Endothelial cell (in vitro differentiated cells): ENCODE results near the gene TMEM170B. TPM values are rescaled to one million over a fixed set of nuclear protein-coding genes. Genes with fewer than 3 reads are reported as not detected.

Experiments used
- DNase-seq: peaks from one replicate; pipeline ENCODE4 v3.0.0; 2021; ENCODE audit warnings: low spot score
- H3K27ac Mint-ChIP-seq: one replicate; pipeline ENCODE4 v1.8.0; 2021; ENCODE audit warnings: mixed read lengths, inconsistent platforms; ENCODE audit not compliant: unreplicated experiment
- H3K27me3 Mint-ChIP-seq: one replicate; pipeline ENCODE4 v1.8.0; 2021; ENCODE audit warnings: mild to moderate bottlenecking, moderate library complexity, mixed read lengths, inconsistent platforms; ENCODE audit not compliant: unreplicated experiment
- H3K36me3 Mint-ChIP-seq: one replicate; pipeline ENCODE4 v1.8.0; 2021; ENCODE audit warnings: mild to moderate bottlenecking, low read depth, mixed read lengths, inconsistent platforms; ENCODE audit not compliant: unreplicated experiment
- H3K4me1 Mint-ChIP-seq: one replicate; pipeline ENCODE4 v1.8.0; 2021; ENCODE audit warnings: mild to moderate bottlenecking, mixed read lengths, inconsistent platforms; ENCODE audit not compliant: unreplicated experiment
- H3K4me3 Mint-ChIP-seq: one replicate; pipeline ENCODE4 v1.8.0; 2021; ENCODE audit warnings: mild to moderate bottlenecking, mixed read lengths, inconsistent platforms; ENCODE audit not compliant: unreplicated experiment
- H3K9me3 Mint-ChIP-seq: one replicate; pipeline ENCODE4 v1.8.0; 2021; ENCODE audit warnings: mixed read lengths, inconsistent platforms; ENCODE audit not compliant: unreplicated experiment
- CTCF ChIP-seq: fragments of 200-600 bp; sonication (generic); IDR thresholded peaks from one replicate; pipeline ENCODE4 v1.5.0; 2021; ENCODE audit warnings: antibody characterized with exemption; ENCODE audit not compliant: unreplicated experiment
- total RNA-seq: library from RNA; stranded (reverse); fragmentation: NEBNext Ultra II Directional; extraction: Animal tissue kit (Norgen Biotek cat#: 25700); gene quantifications from one replicate; pipeline ENCODE4 v1.2.1, GENCODE V29; 2021; ENCODE audit not compliant: unreplicated experiment

Gene TMEM170B
- total RNA-seq, 1 donor from 2014 or later: 5.0 TPM

DNA sequence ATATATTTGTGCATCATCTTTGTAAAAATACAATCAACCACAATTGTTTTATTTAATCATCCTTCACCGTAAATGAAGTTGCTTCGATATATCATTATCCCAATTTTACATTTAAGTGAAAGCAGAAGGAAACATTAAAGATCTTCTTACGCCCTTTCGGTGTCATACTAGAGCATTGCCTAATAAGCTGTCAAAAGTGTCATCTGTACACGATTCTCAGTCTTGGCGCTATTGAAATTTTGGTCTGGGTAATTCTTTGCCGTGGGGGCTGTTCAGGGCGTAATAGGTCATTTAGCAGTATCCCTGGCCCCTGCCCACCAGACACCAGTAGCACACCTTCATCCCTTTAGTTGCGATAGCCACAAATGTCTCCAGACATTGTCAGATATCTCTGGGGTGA, 40.4 kb upstream of the TMEM170B start:
- H3K4me1 Mint-ChIP-seq: peaks cover 5% of the 10 kb centered on the region
- no peak overlapping the region for H3K4me3 Mint-ChIP-seq
- no peak overlapping the region for H3K27ac Mint-ChIP-seq
- no peaks in the 10 kb centered on the region for H3K36me3 Mint-ChIP-seq
- no peak for DNase-seq
- no peak for TF ChIP-seq CTCF
- no peaks in the 10 kb centered on the region for H3K9me3 Mint-ChIP-seq
- H3K27me3 Mint-ChIP-seq: no peaks in the 10 kb centered on the region

GRCh38 chr6:11497881-11498280, 39.7 kb upstream of the TMEM170B start:
- Mint-ChIP-seq H3K27ac (no peak overlapping the region), H3K36me3 (no peaks in the 10 kb centered on the region), H3K4me3 (no peak overlapping the region), H3K4me1 (peaks cover 5% of the 10 kb centered on the region), H3K9me3 (no peaks in the 10 kb centered on the region), H3K27me3 (no peaks in the 10 kb centered on the region)
- TF ChIP-seq CTCF: no peak
- DNase-seq: no peak

GRCh38 chr6:11500008-11500407, 37.5 kb upstream of the TMEM170B start:
- Mint-ChIP-seq H3K27ac (no peak overlapping the region), H3K4me1 (peaks cover 5% of the 10 kb centered on the region), H3K36me3 (no peaks in the 10 kb centered on the region), H3K27me3 (no peaks in the 10 kb centered on the region), H3K4me3 (no peak overlapping the region), H3K9me3 (no peaks in the 10 kb centered on the region)
- TF ChIP-seq CTCF: no peak
- DNase-seq: no peak

DNA sequence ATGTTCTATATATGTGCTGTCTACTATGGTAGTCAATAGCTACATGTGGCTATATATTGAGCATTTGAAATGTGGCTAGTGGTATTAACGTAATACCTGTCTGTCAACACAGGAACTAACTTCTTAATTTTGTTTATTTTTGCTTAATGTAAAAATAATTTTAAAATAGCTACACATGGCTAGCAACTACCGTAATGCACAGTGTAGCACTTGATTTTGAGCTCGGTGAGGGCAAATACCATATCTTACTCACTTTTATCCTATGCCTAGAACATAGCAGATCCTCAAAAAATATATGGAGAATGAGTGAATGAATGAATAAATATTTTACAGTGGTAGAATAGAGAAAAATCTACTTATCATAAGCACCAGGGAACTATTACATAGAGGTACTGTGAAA, 28.1 kb upstream of the TMEM170B start:
- Mint-ChIP-seq H3K9me3 (no peaks in the 10 kb centered on the region), H3K36me3 (no peaks in the 10 kb centered on the region), H3K4me1 (no peaks in the 10 kb centered on the region), H3K4me3 (no peak overlapping the region), H3K27ac (no peak overlapping the region), H3K27me3 (peaks cover 2% of the 10 kb centered on the region)
- TF ChIP-seq CTCF: no peak
- DNase-seq: no peak

DNA sequence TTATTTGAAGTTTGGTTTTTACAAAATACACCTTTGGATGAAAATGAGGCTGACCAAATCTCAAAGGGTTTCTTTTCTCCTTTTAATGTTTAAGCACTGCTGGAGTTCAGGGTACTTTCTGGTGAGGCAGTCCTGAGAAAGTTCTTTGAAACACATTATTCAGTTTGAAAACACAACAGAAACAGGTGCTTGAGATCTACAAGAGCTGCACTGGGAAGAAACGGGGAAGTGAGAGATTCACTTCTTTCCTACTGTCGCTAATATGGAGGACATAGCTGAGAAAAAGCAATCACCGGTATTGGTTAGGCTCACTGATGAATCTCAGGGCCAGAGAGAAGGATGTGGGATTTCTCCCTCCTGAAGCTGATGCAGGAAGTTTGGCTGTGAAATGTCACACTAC, 22.9 kb upstream of the TMEM170B start:
- H3K27ac Mint-ChIP-seq: no peak overlapping the region
- H3K4me3 Mint-ChIP-seq: no peak overlapping the region
- H3K9me3 Mint-ChIP-seq: no peaks in the 10 kb centered on the region

More for the DNA sequence above, 22.9 kb upstream of the TMEM170B start:
- TF ChIP-seq CTCF: no peak
- Mint-ChIP-seq H3K36me3 (no peaks in the 10 kb centered on the region), H3K27me3 (no peaks in the 10 kb centered on the region), H3K4me1 (no peaks in the 10 kb centered on the region)
- no peak for DNase-seq
